H9 (cell line): ENCODE data around the gene PC. TPM values are rescaled to one million over a fixed set of nuclear protein-coding genes. Genes with fewer than 3 reads are reported as not detected.
"Not testable (repeated sequence)": the region's sequence is repeated elsewhere in the genome, so short reads cannot be mapped to it uniquely, and the experiment has no call there.

ENCODE experiments used
- DNase-seq: peaks from one replicate; pipeline ENCODE4 v3.0.0-alpha.2; 2017
- H2AFZ ChIP-seq: one replicate; pipeline ENCODE4 v1.6.1; 2013; ENCODE audit warnings: mild to moderate bottlenecking, low read length, control low read depth, moderate library complexity
- H2AK5ac ChIP-seq: 2 replicates; pipeline ENCODE4 v1.6.1; 2013; ENCODE audit warnings: low read length, control low read depth, mixed read lengths; ENCODE audit not compliant: insufficient read length
- H2BK120ac ChIP-seq: one replicate; pipeline ENCODE4 v1.6.1; 2013; ENCODE audit warnings: low read depth, mild to moderate bottlenecking, low read length, control low read depth, inconsistent platforms; ENCODE audit not compliant: poor library complexity, severe bottlenecking
- H2BK12ac ChIP-seq: 2 replicates; pipeline ENCODE4 v1.6.1; 2013; ENCODE audit warnings: low read length, control low read depth, mixed read lengths, low read depth; ENCODE audit not compliant: insufficient read length
- H2BK15ac ChIP-seq: 2 replicates; pipeline ENCODE4 v1.6.1; 2013; ENCODE audit warnings: low read depth, low read length, control low read depth
- H2BK20ac ChIP-seq: one replicate; pipeline ENCODE4 v1.6.1; 2013; ENCODE audit warnings: low read depth, mild to moderate bottlenecking, low read length, control low read depth, inconsistent platforms; ENCODE audit not compliant: poor library complexity, severe bottlenecking
- H2BK5ac ChIP-seq: 2 replicates; pipeline ENCODE4 v1.6.1; 2013; ENCODE audit warnings: low read length, control low read depth, mixed read lengths; ENCODE audit not compliant: insufficient read length
- H3K14ac ChIP-seq: 2 replicates; pipeline ENCODE4 v1.6.1; 2013; ENCODE audit warnings: low read length, control low read depth; ENCODE audit not compliant: insufficient read depth
- H3K18ac ChIP-seq: 2 replicates; pipeline ENCODE4 v1.6.1; 2013; ENCODE audit warnings: low read depth, mild to moderate bottlenecking, mixed read lengths, low read length, control low read depth; ENCODE audit not compliant: insufficient read length
- H3K23ac ChIP-seq: 2 replicates; pipeline ENCODE4 v1.6.1; 2013; ENCODE audit warnings: low read length, control low read depth, mixed read lengths, low read depth; ENCODE audit not compliant: insufficient read length
- H3K23me2 ChIP-seq: 2 replicates; pipeline ENCODE4 v1.6.1; 2013; ENCODE audit warnings: low read depth, mild to moderate bottlenecking, mixed read lengths, low read length, control low read depth; ENCODE audit not compliant: insufficient read length, poor library complexity, severe bottlenecking
- H3K27ac ChIP-seq: 2 replicates; pipeline ENCODE4 v1.5.1; 2013; ENCODE audit warnings: low read length, control low read depth, mixed read lengths, low read depth; ENCODE audit not compliant: insufficient read length
- H3K27me3 ChIP-seq: 2 replicates; pipeline ENCODE4 v1.6.1; 2013; ENCODE audit warnings: low read length, control low read depth, inconsistent platforms; ENCODE audit not compliant: insufficient read depth
- H3K4ac ChIP-seq: 2 replicates; pipeline ENCODE4 v1.6.1; 2013; ENCODE audit warnings: low read depth, mild to moderate bottlenecking, control low read depth, inconsistent platforms, low read length, moderate library complexity
- H3K4me1 ChIP-seq: 2 replicates; pipeline ENCODE4 v1.6.1; 2013; ENCODE audit warnings: low read length, control low read depth, inconsistent platforms; ENCODE audit not compliant: insufficient read depth
- H3K4me2 ChIP-seq: 2 replicates; pipeline ENCODE4 v1.6.1; 2013; ENCODE audit warnings: low read length, control low read depth, mixed read lengths; ENCODE audit not compliant: insufficient read length, insufficient read depth
- H3K56ac ChIP-seq: 2 replicates; pipeline ENCODE4 v1.6.1; 2013; ENCODE audit warnings: low read depth, mild to moderate bottlenecking, mixed read lengths, low read length, control low read depth; ENCODE audit not compliant: insufficient read length
- H3K79me1 ChIP-seq: 2 replicates; pipeline ENCODE4 v1.6.1; 2013; ENCODE audit warnings: low read depth, mild to moderate bottlenecking, moderate library complexity, low read length, control low read depth, inconsistent platforms; ENCODE audit not compliant: insufficient read depth, poor library complexity, severe bottlenecking
- H3K79me2 ChIP-seq: 2 replicates; pipeline ENCODE4 v1.6.1; 2013; ENCODE audit warnings: low read length, control low read depth, inconsistent platforms; ENCODE audit not compliant: insufficient read depth
- H3K9ac ChIP-seq: 2 replicates; pipeline ENCODE4 v1.6.1; 2013; ENCODE audit warnings: low read length, control low read depth, mixed read lengths; ENCODE audit not compliant: insufficient read length; ENCODE audit errors: extremely low read depth
- H3K9me3 ChIP-seq: one replicate; pipeline ENCODE4 v1.6.1; 2013; ENCODE audit warnings: low read depth, low read length, inconsistent platforms; ENCODE audit not compliant: control insufficient read depth
- H3T11ph ChIP-seq: one replicate; pipeline ENCODE4 v1.6.1; 2013; ENCODE audit warnings: mild to moderate bottlenecking, low read length, control low read depth, inconsistent platforms
- H4K20me1 ChIP-seq: one replicate; pipeline ENCODE4 v1.6.1; 2013; ENCODE audit not compliant: control insufficient read depth, insufficient read length, insufficient read depth
- H4K5ac ChIP-seq: 2 replicates; pipeline ENCODE4 v1.6.1; 2013; ENCODE audit warnings: low read depth, mild to moderate bottlenecking, mixed read lengths, low read length, control low read depth; ENCODE audit not compliant: insufficient read length
- H4K8ac ChIP-seq: replicated peaks from 2 replicates; pipeline ENCODE4 v1.6.1; 2013; ENCODE audit warnings: low read length, control low read depth, mixed read lengths, low read depth; ENCODE audit not compliant: insufficient read length
- H4K91ac ChIP-seq: 2 replicates; pipeline ENCODE4 v1.6.1; 2013; ENCODE audit warnings: low read depth, mild to moderate bottlenecking, moderate library complexity, mixed read lengths, low read length, control low read depth; ENCODE audit not compliant: insufficient read length
- H3K27ac Mint-ChIP-seq, 3 experiments: 2 replicates in 2 of 3; 3 replicates in 1 of 3; pipeline ENCODE4 v1.8.0; 2020 to 2021; ENCODE audit warnings: mixed read lengths in 3 of 3, mild to moderate bottlenecking in 1 of 3, moderate library complexity in 1 of 3
- H3K27me3 Mint-ChIP-seq: 2 replicates; pipeline ENCODE4 v1.8.0; 2021; ENCODE audit warnings: low read depth, mild to moderate bottlenecking, moderate library complexity, mixed read lengths
- H3K36me3 Mint-ChIP-seq, 3 experiments: 2 replicates in 2 of 3; 3 replicates in 1 of 3; pipeline ENCODE4 v1.8.0; 2020 to 2021; ENCODE audit warnings: low read depth in 3 of 3, mixed read lengths in 3 of 3; ENCODE audit not compliant: insufficient read depth in 1 of 3
- H3K4me1 Mint-ChIP-seq, 2 experiments: 2 replicates each; pipeline ENCODE4 v1.8.0; 2020; ENCODE audit warnings: mixed read lengths in 2 of 2
- H3K4me3 Mint-ChIP-seq, 2 experiments: 2 replicates in 1 of 2; 3 replicates in 1 of 2; pipeline ENCODE4 v1.8.0; 2020 to 2021; ENCODE audit warnings: mild to moderate bottlenecking in 2 of 2, mixed read lengths in 2 of 2, moderate library complexity in 1 of 2
- H3K9me3 Mint-ChIP-seq, 2 experiments: 2 replicates in 1 of 2; 3 replicates in 1 of 2; pipeline ENCODE4 v1.8.0; 2020; ENCODE audit warnings: mild to moderate bottlenecking in 2 of 2, mixed read lengths in 2 of 2, moderate library complexity in 1 of 2
- CTCF ChIP-seq: fragments of 200-600 bp; sonication (generic); conservative IDR thresholded peaks from 3 replicates; pipeline ENCODE4 v1.8.0; 2021; ENCODE audit warnings: antibody characterized with exemption, mild to moderate bottlenecking
- WGBS: extraction: QIAGEN DNeasy Blood & Tissue Kit; methylation state at CpG from one replicate; pipeline ENCODE4 v1.1.7; 2013; ENCODE audit warnings: missing lambda C conversion rate, low lambda C conversion rate, mixed read lengths; ENCODE audit not compliant: insufficient read length; ENCODE audit errors: extremely low coverage; 5-methylcytosine and 5-hydroxymethylcytosine counted together
- total RNA-seq: library from RNA; stranded (reverse); gene quantifications from 2 replicates; pipeline ENCODE4 v1.2.1, GENCODE V29; 2021

Gene PC
- total RNA-seq, 1 experiment from 2014 or later: 32.6 TPM

- Histone ChIP-seq H4K91ac (no peak overlapping the region), H3K27me3 (no peaks in the 10 kb centered on the region), H2BK12ac (no peak overlapping the region), H3K4me1 (no peaks in the 10 kb centered on the region), H3K56ac (no peak overlapping the region), H3K27ac (no peak overlapping the region), H3K4me2 (no peak overlapping the region), H3K18ac (no peak overlapping the region), H2BK120ac (no peak overlapping the region), H4K5ac (no peak overlapping the region), H4K20me1 (no peaks in the 10 kb centered on the region), H2BK20ac (no peak overlapping the region), H3K9me3 (no peaks in the 10 kb centered on the region), H3K79me2 (no peaks in the 10 kb centered on the region), H2AK5ac (no peak overlapping the region), H3K79me1 (no peaks in the 10 kb centered on the region), H2BK5ac (no peak overlapping the region), H3K14ac (no peak overlapping the region), H3K23ac (no peak overlapping the region), H2AFZ (no peak overlapping the region), H4K8ac (no peak overlapping the region), H3K23me2 (no peaks in the 10 kb centered on the region), H3T11ph (no peak overlapping the region), H3K9ac (no peak overlapping the region), H2BK15ac (no peak overlapping the region), H3K4ac (no peak overlapping the region)
- Mint-ChIP-seq H3K4me1 (peaks cover 5% of the 10 kb centered on the region in 2 experiments; a peak in 3 of 4 replicates), H3K9me3 (no peaks in the 10 kb centered on the region), H3K36me3 (peaks cover 0 to 39% (median 33%) of the 10 kb centered on the region in 3 experiments; a peak in 5 of 7 replicates), H3K27me3 (no peaks in the 10 kb centered on the region), H3K4me3 (no peak overlapping the region), H3K27ac (peak overlapping the region in 1 of 3 experiments; percentile 56; a peak in 1 of 7 replicates)
- TF ChIP-seq CTCF: no peak
- DNase-seq: no peak
- WGBS: no CpG with 5 or more reads among the region's 4 CpGs
These were observed 123.7 kb downstream of the PC start for GRCh38 chr11:66834539-66834845.

GRCh38 chr11:66824573-66824972, 133.6 kb downstream of the PC start:
- H4K20me1 ChIP-seq, H3K4me3 Mint-ChIP-seq, H3K23ac ChIP-seq, H2AFZ ChIP-seq, H3T11ph ChIP-seq, H3K4ac ChIP-seq, H2BK15ac ChIP-seq, H3K79me1 ChIP-seq, H3K56ac ChIP-seq, H3K79me2 ChIP-seq, H3K23me2 ChIP-seq, H2BK12ac ChIP-seq, H3K4me2 ChIP-seq, H2BK5ac ChIP-seq, H4K5ac ChIP-seq, H3K9ac ChIP-seq, H3K27me3 Mint-ChIP-seq, H4K8ac ChIP-seq, H3K4me1 Mint-ChIP-seq, H3K27ac ChIP-seq, H3K27me3 ChIP-seq, H3K27ac Mint-ChIP-seq, H3K4me1 ChIP-seq, H4K91ac ChIP-seq, H3K9me3 ChIP-seq, H2BK20ac ChIP-seq, H2BK120ac ChIP-seq, DNase-seq, H3K14ac ChIP-seq, H3K9me3 Mint-ChIP-seq, H2AK5ac ChIP-seq, H3K18ac ChIP-seq: not testable (repeated sequence)
- H3K36me3 Mint-ChIP-seq: peaks cover 0 to 37% (median 26%) of the 10 kb centered on the region in 3 experiments; a peak in 4 of 7 replicates
- WGBS: no CpG with 5 or more reads among the region's 4 CpGs
